Activated T-cell treated with anti-CD3 and anti-CD28 coated beads for 24 hours (primary cell): Measurements from ENCODE around the gene LRP8.

Experiments used
- DNase-seq: peaks from one replicate; pipeline ENCODE4 v3.0.0-alpha.2; 2020; ENCODE audit warnings: low read depth

LRP8 gene

DNA sequence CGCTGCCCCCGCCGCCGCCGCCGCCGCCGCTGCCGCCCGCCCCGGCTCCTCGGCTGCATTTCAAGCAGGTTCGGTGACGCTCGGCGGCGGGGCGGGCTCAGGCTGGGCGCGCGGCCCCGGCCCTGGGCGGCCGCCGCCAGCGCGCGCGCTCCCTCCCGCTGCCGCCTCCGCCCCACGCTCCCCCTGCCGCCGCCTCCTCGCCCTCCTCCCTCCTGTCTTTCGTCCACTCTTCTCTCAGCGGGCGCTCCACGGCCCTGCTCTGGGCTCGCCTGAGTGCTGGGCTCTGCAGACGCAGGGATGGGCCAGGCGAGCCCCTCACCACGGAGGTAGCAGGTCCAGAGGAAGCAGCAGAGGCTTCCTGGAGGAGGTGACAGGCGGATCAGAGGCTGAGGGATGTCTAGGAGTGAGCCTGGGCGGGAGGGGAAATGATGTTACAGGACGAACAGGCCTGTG, at the start of gene LRP8:
TSS of gene LRP8 (minus strand) at position 62 of the 453 bp plus-strand sequence. CDS start 158 bp downstream, outside the sequence.
- DNase-seq = peak; percentile 76

- DNase-seq = no peak
These were observed 49.6 kb upstream of the LRP8 start for GRCh38 chr1:53377438-53377841.

GRCh38 chr1:53376742-53377437, 49.0 kb upstream of the LRP8 start:
- DNase-seq = no peak

- no peak for DNase-seq
These were observed 48.2 kb upstream of the LRP8 start for GRCh38 chr1:53376041-53376461.

- no peak for DNase-seq
These were observed 47.6 kb upstream of the LRP8 start for GRCh38 chr1:53375440-53375839.

- no peak for DNase-seq
These were observed 45.4 kb upstream of the LRP8 start for GRCh38 chr1:53373246-53373645.

DNA sequence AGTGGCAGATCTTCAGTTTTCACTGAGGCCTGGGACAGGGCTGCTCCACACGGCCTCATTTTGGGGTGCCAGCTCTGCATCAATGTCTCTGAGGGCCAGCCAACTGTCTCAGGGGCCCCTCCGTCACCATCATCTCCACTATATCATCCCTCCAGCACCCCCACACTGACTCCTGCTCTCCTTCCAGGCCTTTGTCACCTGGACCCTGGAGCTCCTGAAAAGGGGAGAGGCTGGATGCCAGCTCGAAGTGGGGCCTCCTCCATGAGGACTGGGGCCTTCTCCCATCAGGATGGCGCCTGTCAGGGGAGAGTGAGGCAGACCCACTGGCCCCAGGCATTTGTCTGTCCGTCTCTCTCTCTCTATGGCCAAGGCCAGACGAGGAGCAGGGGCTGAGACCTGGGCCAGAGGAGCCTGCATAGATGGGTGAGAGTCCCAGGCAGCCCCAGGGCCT, 44.7 kb upstream of the LRP8 start:
- DNase-seq = no peak

DNA sequence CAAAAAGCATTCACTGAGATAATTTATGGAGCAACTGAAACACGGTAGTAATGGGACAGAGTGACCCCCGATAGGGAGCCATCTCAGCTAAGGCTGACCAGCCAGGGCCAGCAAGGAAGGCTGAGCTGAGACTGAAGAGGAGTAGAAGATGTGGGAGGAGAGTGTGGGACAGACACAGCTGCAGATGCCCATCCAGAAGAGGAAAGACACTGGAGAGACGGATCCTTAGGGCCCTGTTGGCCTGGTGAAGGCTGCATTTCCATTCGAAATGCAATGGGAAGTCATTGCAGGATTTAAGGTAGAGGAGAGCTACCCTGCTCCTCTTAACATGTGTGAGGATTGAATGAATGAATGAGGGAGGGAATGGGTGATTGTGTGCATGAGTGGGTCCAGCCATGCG, 44.0 kb upstream of the LRP8 start:
- no peak for DNase-seq

DNA sequence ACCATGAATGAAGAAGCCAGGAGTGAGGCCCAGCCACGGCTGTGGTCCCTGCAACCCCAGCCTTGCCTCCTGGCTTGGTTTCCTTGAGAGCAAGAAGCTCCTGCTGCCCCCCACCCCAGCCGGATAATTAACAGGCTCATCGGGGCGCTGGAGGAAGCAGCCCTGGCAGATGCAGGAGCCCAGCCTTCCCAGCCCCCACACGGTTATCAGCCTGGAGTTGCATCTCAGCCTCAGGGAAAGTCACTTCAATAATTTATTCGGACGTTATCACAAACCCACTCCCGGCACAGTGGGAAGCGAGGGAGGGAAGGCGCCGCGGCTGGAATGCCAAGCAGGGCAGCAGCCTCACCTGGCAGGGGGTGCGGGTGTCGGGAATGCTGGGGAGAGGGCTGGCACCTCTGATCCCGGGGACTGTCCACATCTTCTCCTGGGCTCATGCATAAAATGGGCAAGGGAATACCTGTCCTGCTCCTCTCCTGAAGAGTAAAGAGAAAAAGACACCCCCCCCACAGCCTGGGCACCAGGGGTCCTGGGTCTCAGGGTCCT, 43.3 kb upstream of the LRP8 start:
- DNase-seq = no peak

DNA sequence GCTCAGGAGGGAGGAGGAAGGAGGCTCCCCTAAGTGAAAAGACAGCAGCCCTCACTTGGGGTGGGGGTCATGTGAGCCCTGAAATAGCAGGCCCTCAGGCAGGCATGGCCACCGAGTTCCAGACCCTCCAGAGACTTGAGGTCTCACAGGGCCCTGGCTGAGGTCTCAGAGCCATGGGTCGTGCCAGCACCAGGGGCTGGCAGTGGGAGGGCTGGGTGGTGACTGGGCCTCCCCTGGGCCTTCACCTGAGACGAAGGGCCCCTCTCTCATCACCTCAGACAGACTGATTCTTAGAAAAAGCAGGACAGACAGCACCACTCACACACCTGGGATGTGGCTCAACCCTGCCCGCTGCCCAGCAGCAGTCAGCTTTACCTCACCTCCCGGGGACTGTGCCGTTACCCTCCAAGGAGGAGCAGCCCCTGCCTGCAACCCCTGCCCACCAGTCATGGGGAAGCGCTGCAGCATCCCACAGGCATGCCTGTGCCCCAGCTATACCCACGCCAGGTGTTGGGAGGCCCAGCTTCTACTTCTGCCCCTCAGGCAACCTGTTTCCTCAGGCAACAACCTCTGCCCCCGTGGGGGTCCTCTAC, 42.6 kb upstream of the LRP8 start:
- DNase-seq = no peak

DNA sequence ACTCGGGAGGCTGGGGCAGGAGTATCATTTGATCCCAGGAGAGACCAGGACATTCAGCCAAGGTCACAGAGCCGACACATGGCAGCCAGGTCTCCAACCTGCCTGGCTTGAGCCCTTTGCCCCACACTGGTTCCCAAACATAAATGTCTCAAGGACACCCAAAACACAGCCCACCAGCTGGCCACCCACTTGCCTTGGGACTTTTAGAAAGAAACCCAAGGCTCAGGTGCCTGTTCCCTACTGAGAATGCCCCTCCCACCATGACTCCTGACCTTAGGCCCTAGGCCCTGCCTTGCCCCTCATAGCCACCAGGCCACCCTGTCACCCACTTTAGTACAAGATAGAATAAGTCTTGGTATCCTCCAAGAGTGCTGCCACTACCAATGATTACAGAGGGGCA, 41.9 kb upstream of the LRP8 start:
- no peak for DNase-seq

DNA sequence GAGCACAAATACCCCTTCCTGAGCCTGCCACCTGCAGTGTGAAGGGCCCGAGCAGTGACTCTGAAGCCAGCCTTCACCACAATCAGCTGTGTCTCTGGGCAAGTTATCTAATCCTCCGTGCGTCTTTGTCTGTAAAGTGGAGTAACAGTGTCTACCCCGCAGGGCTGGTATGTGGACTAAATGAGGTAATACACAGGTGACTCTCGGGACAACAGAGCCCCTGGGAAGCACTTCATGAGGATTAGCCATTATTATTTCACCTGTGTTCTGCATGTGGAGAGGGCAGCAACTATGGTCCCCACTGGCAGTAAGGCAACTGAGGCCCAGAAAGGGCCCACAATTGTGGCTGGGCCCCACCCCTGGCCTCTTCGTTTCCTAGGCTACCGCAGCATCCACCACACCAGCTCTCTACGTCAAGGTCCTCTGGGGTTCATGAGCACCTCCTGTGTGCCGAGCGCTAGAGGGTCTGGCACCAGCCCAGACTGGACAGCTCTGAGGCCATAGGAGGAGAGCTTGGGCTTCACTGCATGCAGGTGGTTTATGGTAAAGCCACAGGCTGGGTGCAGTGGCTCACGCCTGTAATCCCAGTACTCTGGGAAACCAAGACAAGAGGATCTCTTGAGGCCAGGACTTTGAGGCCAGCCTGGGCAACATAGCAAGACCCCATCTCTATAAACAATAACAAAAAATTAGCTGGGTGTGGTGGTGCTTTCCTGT, 41.3 kb upstream of the LRP8 start:
- no peak for DNase-seq

- DNase-seq = no peak
These were observed 40.6 kb upstream of the LRP8 start for GRCh38 chr1:53368314-53369033.

DNA sequence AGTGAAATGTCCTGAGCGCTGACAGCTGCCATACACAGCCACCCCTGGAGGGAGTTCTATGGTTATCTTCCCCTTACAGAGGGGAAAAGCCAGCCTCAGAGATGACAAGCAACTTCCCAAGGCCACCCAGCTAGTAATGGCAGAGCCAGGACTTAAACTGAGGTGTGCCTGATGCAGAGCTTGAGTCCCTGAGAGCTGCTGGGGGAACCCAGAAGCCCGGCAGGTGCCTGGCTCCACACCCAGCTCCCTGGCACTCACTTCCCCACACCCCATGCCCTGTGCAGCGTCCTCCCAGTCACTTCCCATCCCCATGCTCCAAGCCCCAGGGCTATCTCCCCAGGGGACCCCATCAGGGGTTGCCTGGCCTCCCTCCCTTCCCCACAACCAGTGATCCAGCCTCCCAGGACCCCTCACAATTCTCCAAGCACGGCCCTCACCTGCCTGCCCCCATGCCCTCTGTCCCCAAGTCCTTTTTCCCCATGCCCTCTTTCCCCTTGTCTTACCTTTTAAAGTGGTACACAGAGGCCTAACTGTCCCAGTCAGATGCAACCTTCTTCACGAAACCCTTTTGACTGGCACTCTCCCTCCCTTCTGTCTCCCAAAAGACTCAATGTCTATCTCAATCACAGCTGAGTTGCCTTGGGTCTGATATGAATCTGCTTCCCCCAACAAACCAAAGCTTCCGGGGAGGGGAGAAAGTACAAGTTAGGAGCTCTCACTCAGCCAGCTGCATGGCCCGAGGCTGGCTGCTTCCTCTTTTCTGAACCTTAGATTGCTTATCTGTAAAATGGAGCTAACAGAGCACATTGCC, 39.8 kb upstream of the LRP8 start:
- peak; percentile 11 for DNase-seq

- no peak for DNase-seq
These were observed 39.1 kb upstream of the LRP8 start for GRCh38 chr1:53366901-53367502.

DNA sequence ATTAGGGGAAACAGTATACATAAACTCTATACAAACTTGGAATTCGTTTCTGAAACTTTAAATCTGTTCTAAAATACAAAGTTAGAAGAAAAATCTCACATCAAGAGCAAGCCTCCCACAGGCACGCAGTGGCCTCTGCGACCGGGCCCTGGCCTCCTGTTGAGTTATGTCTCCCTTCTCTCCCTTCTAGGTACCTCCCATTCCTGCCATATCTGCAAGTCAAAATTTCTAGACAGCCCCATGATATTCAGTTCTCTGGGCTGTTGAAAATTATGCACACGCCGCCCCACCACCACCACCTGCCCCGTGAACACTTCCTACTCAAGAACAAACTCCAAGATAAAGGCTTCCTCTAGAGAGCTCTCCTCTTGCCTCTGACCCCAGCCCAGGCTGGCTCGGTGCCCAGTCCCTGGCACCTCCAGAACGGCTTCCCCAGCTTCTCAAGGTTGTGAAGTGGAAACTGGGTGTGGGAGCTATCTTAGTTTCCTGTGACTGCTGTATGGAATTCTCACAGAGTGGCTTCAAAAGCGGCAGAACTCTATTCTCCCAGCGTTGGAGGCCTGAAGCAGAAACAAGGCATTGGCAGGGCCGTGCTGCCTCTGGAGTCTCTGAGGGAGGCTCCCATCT, 37.7 kb upstream of the LRP8 start:
- DNase-seq = no peak

- DNase-seq = no peak
These were observed 35.2 kb upstream of the LRP8 start for GRCh38 chr1:53362851-53363642.

DNA sequence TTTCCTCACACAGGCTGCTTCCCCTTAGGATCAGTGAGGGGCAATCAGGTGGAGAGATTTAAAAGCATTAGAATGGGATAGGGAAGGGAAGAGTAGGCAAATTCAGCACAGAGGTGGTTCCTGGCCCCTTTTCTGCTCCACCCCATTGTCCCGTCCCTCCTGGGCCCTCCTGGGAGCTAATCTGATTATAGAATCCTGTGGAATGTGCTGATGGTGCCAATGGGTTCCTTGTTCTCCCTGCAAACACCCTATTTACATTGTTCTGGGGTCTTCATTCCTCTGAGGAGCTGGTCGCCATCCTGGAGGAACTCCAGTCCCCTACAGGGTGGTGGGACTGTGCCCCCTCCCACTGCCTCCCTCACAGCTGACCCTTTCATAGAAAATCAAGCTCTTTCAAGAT, 34.4 kb upstream of the LRP8 start:
- DNase-seq = no peak

GRCh38 chr1:53361541-53361961, 33.7 kb upstream of the LRP8 start:
- no peak for DNase-seq

- no peak for DNase-seq
These were observed 32.0 kb upstream of the LRP8 start for GRCh38 chr1:53359934-53360276.
